ENCODE results near the gene TNIK. TPM values are rescaled to one million over a fixed set of nuclear protein-coding genes. Genes with fewer than 3 reads are reported as not detected.

Gene TNIK
- total and polyA plus RNA-seq, 10 of the 15 experiments (the other 5 are each of a cell fraction or from before 2014, with no cell fraction given) = 13.9 to 74.3 (median 48.2) TPM

GRCh38 chr3:171441381-171441780 lies 18.8 kb downstream of the TNIK start (continued):
- TF ChIP-seq FOXK2 (IDR thresholded peaks at IDR 0.05) (no peak), CREB1 (IDR thresholded peaks at IDR 0.05; ENCODE audit: low read depth) (no peak), MEF2B (IDR thresholded peaks at IDR 0.05; ENCODE audit: partially characterized antibody, poor library complexity, severe bottlenecking) (no peak), HCFC1 (IDR thresholded peaks at IDR 0.05; ENCODE audit: low read length) (no peak), IKZF2 (IDR thresholded peaks at IDR 0.05) (no peak), SMC3 (IDR thresholded peaks at IDR 0.05; ENCODE audit: borderline replicate concordance, low read length) (no peak), TCF7 (IDR thresholded peaks at IDR 0.05; ENCODE audit: borderline replicate concordance) (no peak), IKZF1 (conservative IDR thresholded peaks at IDR 0.05) (no peak), ATF2 (IDR thresholded peaks at IDR 0.05; ENCODE audit: low read length) (no peak), DPF2 (IDR thresholded peaks at IDR 0.05) (no peak)

GRCh38 chr3:171439996-171440395 lies 20.2 kb downstream of the TNIK start:
- ChIA-PET POLR2A (interaction anchor here (0.6 to 1.7 kb wide), 2 partner anchors 12 to 394 kb away, joined by 5 to 7 read pairs; no protein-coding TSS in a partner anchor), RAD21 (ENCODE audit: unreplicated experiment) (interaction anchor here (0.9 to 1.0 kb wide), 2 partner anchors 10 to 56 kb away, joined by 3 read pairs; no protein-coding TSS in a partner anchor), CTCF (interaction anchor here (0.6 to 2.9 kb wide), 4 partner anchors 10 to 60 kb away, joined by 3 to 11 read pairs (median 4); no protein-coding TSS in a partner anchor), SMC1A (ENCODE audit: uncharacterized antibody, unreplicated experiment) (interaction anchor here (0.6 to 4.9 kb wide), 15 partner anchors 12 to 459 kb away, joined by 3 to 21 read pairs (median 4); no protein-coding TSS in a partner anchor)
- 0 out of 2 replicates have a peak overlapping the region, but pooled peaks have one; percentile 32 for H3K27ac ChIP-seq (ENCODE audit: control insufficient read depth, insufficient read depth)
- no peak overlapping the region for H3K9ac ChIP-seq (ENCODE audit: control insufficient read depth, insufficient read depth, low read length)
- H4K20me1 ChIP-seq (ENCODE audit: control insufficient read depth, insufficient read depth) = no peaks in the 10 kb centered on the region
- H3K79me2 ChIP-seq (ENCODE audit: control insufficient read depth, insufficient read depth, low read length) = peaks cover 94% of the 10 kb centered on the region
- peaks cover 2% of the 10 kb centered on the region; the same call in 1 of the 3 replicates for H3K9me3 ChIP-seq (replicated peaks; ENCODE audit: control insufficient read depth, insufficient read depth, low read length)
- H3K27me3 ChIP-seq (replicated peaks in 1 of 2; ENCODE audit: control insufficient read depth in 2 of 2, insufficient read depth in 2 of 2, low read length in 1 of 2) = no peaks in the 10 kb centered on the region
- DNase-seq (ENCODE audit: low read depth, low spot score) = no peak
- no peak for FAIRE-seq
- 0 out of 4 replicates have a peak, but pooled peaks cover 0 to 2% of the 10 kb centered on the region in 2 experiments for H3K36me3 ChIP-seq (ENCODE audit: control insufficient read depth in 2 of 2, insufficient read depth in 2 of 2, low read length in 1 of 2)
- no peak overlapping the region for H2AFZ ChIP-seq (ENCODE audit: control insufficient read depth, low read depth, low read length)
- no TSS peak for BruUV-seq (replicated peaks)
- H3K4me3 ChIP-seq = no peak overlapping the region
- H3K4me2 ChIP-seq (ENCODE audit: control insufficient read depth, insufficient read depth) = no peak overlapping the region
- 84% methylated on average over 2 of the region's 2 CpGs for WGBS (ENCODE audit: insufficient coverage, insufficient replicate concordance, low lambda C conversion rate, missing lambda C conversion rate)
- intact Hi-C loops (cut with micrococcal nuclease; ENCODE audit: unreplicated experiment) = no loop called here
- in situ Hi-C loops (cut with MboI) = no loop called here
- ATAC-seq = no peak
- H3K4me1 ChIP-seq (ENCODE audit: control insufficient read depth, insufficient read depth, low read length) = peaks cover 31% of the 10 kb centered on the region
- TF ChIP-seq USF1 (IDR thresholded peaks at IDR 0.05; ENCODE audit: borderline replicate concordance, extremely low read length, insufficient read depth, low read depth, low read length) (no peak), STAT3 (IDR thresholded peaks at IDR 0.05; ENCODE audit: low read depth, low read length) (no peak), MEF2B (IDR thresholded peaks at IDR 0.05; ENCODE audit: partially characterized antibody, poor library complexity, severe bottlenecking) (no peak), YBX1 (IDR thresholded peaks at IDR 0.05) (no peak), SMC3 (IDR thresholded peaks at IDR 0.05; ENCODE audit: borderline replicate concordance, low read length) (no peak), NR2F1 (conservative IDR thresholded peaks at IDR 0.05) (no peak), IKZF1 (conservative IDR thresholded peaks at IDR 0.05) (no peak), E2F8 (IDR thresholded peaks at IDR 0.05; ENCODE audit: low read depth, partially characterized antibody) (no peak), SRF (IDR thresholded peaks at IDR 0.05; ENCODE audit: low read depth in 2 of 2, low read length in 2 of 2) (no peak), TBL1XR1 (IDR thresholded peaks at IDR 0.05; ENCODE audit: low read depth, low read length) (no peak), CREM (IDR thresholded peaks at IDR 0.05; ENCODE audit: low read depth) (no peak), FOS (IDR thresholded peaks at IDR 0.05; ENCODE audit: borderline replicate concordance, extremely low read depth, insufficient read length) (no peak), SMARCA5 (IDR thresholded peaks at IDR 0.05) (no peak)

Data from GM12878 (cell line).